Heart right ventricle (tissue), 16 donors: Measurements from ENCODE around the gene MITD1. TPM values are rescaled to one million over a fixed set of nuclear protein-coding genes. Genes with fewer than 3 reads are reported as not detected.

ENCODE experiments used
- ATAC-seq, 8 donors: fragments of 200-7000 bp; cut with Tn5 transposase; one replicate each; pipeline ENCODE4 v1.9.1; 2020; ENCODE audit warnings: mild to moderate bottlenecking in 8 of 8, moderate library complexity in 8 of 8, moderate number of reproducible peaks in 1 of 8
- DNase-seq, 2 donors: peaks; one replicate each; pipeline ENCODE4 v3.0.0-alpha.2; 2020
- H3K27ac ChIP-seq, 10 donors: fragments of 200-600 bp; sonication (generic) in 2 of 10; one replicate each; pipeline versions ENCODE4 v1.5.0 to v1.8.0; 2020 to 2022; ENCODE audit warnings: mild to moderate bottlenecking in 3 of 10
- H3K27me3 ChIP-seq, 7 donors: fragments of 200-600 bp; one replicate each; pipeline ENCODE4 v1.8.0; 2021 to 2022; ENCODE audit warnings: mild to moderate bottlenecking in 2 of 7
- H3K36me3 ChIP-seq, 9 donors: fragments of 200-600 bp; sonication (generic) in 1 of 9; one replicate each; pipeline versions ENCODE4 v1.5.0 to v1.8.0; 2020 to 2022; ENCODE audit warnings: mild to moderate bottlenecking in 2 of 9
- H3K4me1 ChIP-seq, 9 donors: fragments of 200-600 bp; sonication (generic) in 1 of 9; one replicate each; pipeline versions ENCODE4 v1.5.0 to v1.8.0; 2020 to 2022; ENCODE audit warnings: mild to moderate bottlenecking in 4 of 9
- H3K4me3 ChIP-seq, 10 donors: fragments of 200-600 bp; sonication (generic) in 2 of 10; one replicate each; pipeline versions ENCODE4 v1.5.0 to v1.8.0; 2020 to 2022; ENCODE audit warnings: mild to moderate bottlenecking in 7 of 10, moderate library complexity in 2 of 10
- H3K9me3 ChIP-seq, 11 donors: fragments of 200-600 bp in 10 of 11; sonication (generic) in 2 of 11; one replicate each; pipeline versions ENCODE4 v1.5.0 to v1.8.0; 2013 to 2022; ENCODE audit warnings: mild to moderate bottlenecking in 2 of 11, control low read depth in 1 of 11, moderate library complexity in 1 of 11
- WGBS, 2 donors: extraction: QIAGEN DNeasy Blood & Tissue Kit; methylation state at CpG; one replicate each; pipeline ENCODE4 v1.1.7; 2013; ENCODE audit warnings: inconsistent platforms in 1 of 2; 5-methylcytosine and 5-hydroxymethylcytosine counted together
- intact Hi-C, 10 donors: fragments of 100-400 bp; cut with DNase I; formaldehyde crosslinking; loops; one replicate each; pipeline versions ENCODE4 v1.11.1 to v1.14.2; 2022
- polyA plus RNA-seq, 2 donors: library from polyadenylated mRNA; stranded (reverse); fragments of 200-250 nt; gene quantifications; one replicate each; pipeline ENCODE4 v1.2.3, GENCODE V29; 2013
- total RNA-seq, 10 donors: library from RNA; stranded (reverse); fragmentation: NEBNext Ultra II Directional in 3 of 10; extraction: Animal tissue kit (Norgen Biotek cat#: 25700) in 3 of 10; gene quantifications; one replicate each; pipeline versions ENCODE4 v1.2.1 to v1.2.4, GENCODE V29; 2021 to 2023
- TF ChIP-seq, protein P1 (sequence below), 9 donors: fragments of 200-600 bp; sonication (generic) in 2 of 9; IDR thresholded peaks; one replicate each; pipeline versions ENCODE4 v1.5.0 to v1.8.0; 2021 to 2022; ENCODE audit warnings: antibody characterized with exemption in 9 of 9, mild to moderate bottlenecking in 5 of 9, moderate library complexity in 1 of 9
- donor health status: Arrhythmogenic right ventricular cardiomyopathy.
- donor health status: ischemic (EF 13 %, LVEDD 7.1; RV severe dilation, severe dysfunction).
- donor health status: healthy with polysubstance abuse.
- donor health status: DM: no; HTN: yes; CAD: no.
- donor health status: DM: no; HTN: no; CAD: no.
- donor health status: ischemic (EF 25% LVEDD 6.9; RV normal size, moderate dysfunction).
- donor health status: ischemic (EF 25% LVEDD 5.7; RV mildly dilated, moderate dysfunction).
- donor health status: healthy.
- donor health status: DM: yes; HTN: yes; CAD: no.
- donor health status: Ischemic cardiomyopathy.
- donor health status: ischemic (EF 35%, LVEDD 5.7; RV mildly dilated, moderate dysfunction).
- donor health status: nonischemic (EF 11% LVEDD 7.7; RV severe dilation, severe dysfunction).
- donor health status: DM: yes; HTN: yes; CAD: no.
- donor health status: PGD.
- donor health status: ischemic (EF 29% LVEDD 5.4; RV normal size, mild dysfunction).
- donor health status: nonischemic (EF 23%, LVEDD 6.1; RV moderate dilation, normal function).

Gene MITD1
- total and polyA plus RNA-seq, 12 donors, result 9.3 to 45.9 (median 12.4) TPM

DNA sequence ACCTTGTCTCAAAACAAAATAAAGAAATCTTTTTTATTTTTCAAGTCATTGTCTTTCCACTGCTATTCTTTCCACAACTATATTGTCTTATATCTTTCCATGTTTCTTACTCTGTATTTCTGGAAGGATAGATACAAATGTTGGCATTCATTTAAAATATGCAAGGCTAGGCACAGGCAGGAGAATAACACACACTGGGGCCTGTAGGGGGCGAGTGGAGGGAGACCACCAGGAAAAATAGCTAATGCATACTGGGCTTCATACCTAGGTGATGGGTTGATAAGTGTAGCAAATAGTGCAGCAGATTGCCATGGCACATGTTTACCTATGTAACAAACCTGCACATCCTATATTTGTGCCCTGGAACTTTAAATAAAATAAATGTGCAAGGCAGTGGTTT is 9.7 kb upstream of the MITD1 start:
- Histone ChIP-seq H3K36me3 (peaks cover 0 to 95% (median 43%) of the 10 kb centered on the region in 9 donors), H3K9me3 (peaks cover 0 to 3% (median 0%) of the 10 kb centered on the region in 11 donors), H3K4me1 (peaks cover 0 to 2% (median 0%) of the 10 kb centered on the region in 9 donors), H3K27me3 (no peaks in the 10 kb centered on the region), H3K27ac (no peak overlapping the region), H3K4me3 (no peak overlapping the region)
- TF ChIP-seq, protein P1, sequence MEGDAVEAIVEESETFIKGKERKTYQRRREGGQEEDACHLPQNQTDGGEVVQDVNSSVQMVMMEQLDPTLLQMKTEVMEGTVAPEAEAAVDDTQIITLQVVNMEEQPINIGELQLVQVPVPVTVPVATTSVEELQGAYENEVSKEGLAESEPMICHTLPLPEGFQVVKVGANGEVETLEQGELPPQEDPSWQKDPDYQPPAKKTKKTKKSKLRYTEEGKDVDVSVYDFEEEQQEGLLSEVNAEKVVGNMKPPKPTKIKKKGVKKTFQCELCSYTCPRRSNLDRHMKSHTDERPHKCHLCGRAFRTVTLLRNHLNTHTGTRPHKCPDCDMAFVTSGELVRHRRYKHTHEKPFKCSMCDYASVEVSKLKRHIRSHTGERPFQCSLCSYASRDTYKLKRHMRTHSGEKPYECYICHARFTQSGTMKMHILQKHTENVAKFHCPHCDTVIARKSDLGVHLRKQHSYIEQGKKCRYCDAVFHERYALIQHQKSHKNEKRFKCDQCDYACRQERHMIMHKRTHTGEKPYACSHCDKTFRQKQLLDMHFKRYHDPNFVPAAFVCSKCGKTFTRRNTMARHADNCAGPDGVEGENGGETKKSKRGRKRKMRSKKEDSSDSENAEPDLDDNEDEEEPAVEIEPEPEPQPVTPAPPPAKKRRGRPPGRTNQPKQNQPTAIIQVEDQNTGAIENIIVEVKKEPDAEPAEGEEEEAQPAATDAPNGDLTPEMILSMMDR (IDR thresholded peaks at IDR 0.05), result no peak
- intact Hi-C loops, result no loop called here
- no peak for ATAC-seq
- DNase-seq, result no peak
- WGBS, 2 donors, result 83 to 96% methylated on average over 1 of the region's 1 CpG

DNA sequence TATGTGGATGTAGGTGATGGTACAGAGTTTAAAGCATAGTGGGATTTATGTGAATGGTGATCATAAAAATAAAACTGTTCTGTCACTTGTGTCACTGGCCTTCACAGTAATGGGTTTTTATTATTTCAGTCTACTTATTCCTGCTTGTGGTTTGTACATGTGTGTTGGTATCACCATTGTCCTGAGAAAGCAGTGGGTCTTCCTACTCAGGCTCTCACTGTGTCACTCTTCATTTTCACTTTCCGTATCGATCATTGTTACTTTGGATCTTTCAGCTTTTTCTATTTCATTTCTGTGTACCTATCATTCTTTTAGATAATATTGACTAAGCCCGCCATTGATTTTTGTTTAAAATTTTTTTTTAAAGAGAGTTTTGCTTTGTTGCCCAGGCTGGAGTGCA is 7.5 kb upstream of the MITD1 start:
- Histone ChIP-seq H3K4me1 (peaks cover 0 to 8% (median under 1%) of the 10 kb centered on the region in 9 donors), H3K9me3 (peaks cover 0 to 3% (median 0%) of the 10 kb centered on the region in 11 donors), H3K27ac (no peak overlapping the region), H3K27me3 (no peaks in the 10 kb centered on the region), H3K4me3 (no peak overlapping the region), H3K36me3 (peaks cover 0 to 74% (median 33%) of the 10 kb centered on the region in 9 donors)
- no peak for ATAC-seq
- 96% methylated on average over 3 of the region's 3 CpGs for WGBS, 2 donors
- TF ChIP-seq, protein P1 (IDR thresholded peaks at IDR 0.05), result no peak
- DNase-seq, result no peak
- intact Hi-C loops, result loop anchor here in 3 of 10 donors (5.0 to 10.0 kb wide), 2 partner anchors 146 to 1116 kb away; partner anchors contain the start of genes EIF5B (in 2 of the 3) and TXNDC9 (in 2 of the 3)

DNA sequence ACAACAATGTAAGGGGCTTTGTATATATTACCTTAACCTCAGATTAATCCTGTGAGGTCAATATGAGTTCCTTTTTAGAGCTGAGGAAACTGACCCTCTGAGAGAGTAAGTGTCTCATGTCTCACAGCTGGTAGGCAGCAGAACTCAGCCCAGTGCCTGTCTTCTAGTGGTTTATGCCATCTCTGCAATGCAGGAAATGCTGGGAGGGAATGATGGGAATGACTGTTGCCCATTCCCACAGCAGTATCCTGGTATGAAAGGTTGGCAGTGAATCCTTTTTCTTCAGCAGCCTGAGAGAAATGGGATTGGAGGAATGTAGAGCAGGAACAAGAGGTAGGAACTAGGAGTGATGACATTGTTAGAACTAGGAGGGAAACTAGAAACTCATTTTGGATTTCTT is 6.2 kb upstream of the MITD1 start:
- no peak for DNase-seq
- Histone ChIP-seq H3K36me3 (peaks cover 0 to 61% (median 19%) of the 10 kb centered on the region in 9 donors), H3K9me3 (no peaks in the 10 kb centered on the region), H3K4me3 (no peak overlapping the region), H3K27ac (no peak overlapping the region), H3K4me1 (peaks cover 1 to 20% (median 14%) of the 10 kb centered on the region in 9 donors), H3K27me3 (no peaks in the 10 kb centered on the region)
- TF ChIP-seq, protein P1 (IDR thresholded peaks at IDR 0.05), result no peak
- no peak for ATAC-seq
- intact Hi-C loops, result loop anchor here in 3 of 10 donors (5.0 to 10.0 kb wide), 2 partner anchors 148 to 1115 kb away; partner anchors contain the start of genes EIF5B (in 2 of the 3) and TXNDC9 (in 2 of the 3)

DNA sequence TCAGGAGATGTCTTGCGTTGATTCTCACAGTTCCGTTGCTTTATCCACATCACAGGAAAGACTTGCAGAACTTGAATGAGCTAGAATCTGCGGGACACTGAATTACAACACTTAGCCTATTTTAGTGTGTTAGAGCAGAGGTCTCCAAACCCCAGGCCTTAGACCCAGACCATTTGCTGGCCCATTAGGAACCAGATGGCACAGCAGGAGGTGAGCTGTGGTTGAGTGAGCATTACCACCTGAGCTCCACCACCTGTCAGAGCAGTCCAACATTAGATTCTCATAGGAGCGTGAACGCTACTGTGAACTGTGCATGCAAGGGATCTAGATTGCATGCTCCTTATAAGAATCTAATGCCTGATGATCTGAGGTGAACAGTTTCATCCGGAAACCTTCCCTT is 4.0 kb upstream of the MITD1 start:
- Histone ChIP-seq H3K36me3 (peaks cover 0 to 39% (median 16%) of the 10 kb centered on the region in 9 donors), H3K4me3 (no peak overlapping the region), H3K27ac (no peak overlapping the region), H3K9me3 (no peaks in the 10 kb centered on the region), H3K4me1 (peaks cover 4 to 32% (median 26%) of the 10 kb centered on the region in 9 donors), H3K27me3 (no peaks in the 10 kb centered on the region)
- WGBS, 2 donors, result 61 to 74% methylated on average over 6 of the region's 6 CpGs
- DNase-seq (no peak), ATAC-seq (no peak)
- intact Hi-C loops, result loop anchor here in 5 of 10 donors (5.0 to 10.0 kb wide), 5 partner anchors 43 to 1113 kb away; partner anchors contain the start of genes EIF5B (in 3 of the 5), TXNDC9 (in 3 of the 5) and C2orf15 (in 1 of the 5)
- TF ChIP-seq, protein P1 (IDR thresholded peaks at IDR 0.05), result no peak
